H9 (cell line): ENCODE results near the gene SPTBN4. TPM values are rescaled to one million over a fixed set of nuclear protein-coding genes. Genes with fewer than 3 reads are reported as not detected.

Source experiments
- DNase-seq: peaks from one replicate; pipeline ENCODE4 v3.0.0-alpha.2; 2017
- H2AFZ ChIP-seq: one replicate; pipeline ENCODE4 v1.6.1; 2013; ENCODE audit warnings: mild to moderate bottlenecking, low read length, control low read depth, moderate library complexity
- H2AK5ac ChIP-seq: 2 replicates; pipeline ENCODE4 v1.6.1; 2013; ENCODE audit warnings: low read length, control low read depth, mixed read lengths; ENCODE audit not compliant: insufficient read length
- H2BK120ac ChIP-seq: one replicate; pipeline ENCODE4 v1.6.1; 2013; ENCODE audit warnings: low read depth, mild to moderate bottlenecking, low read length, control low read depth, inconsistent platforms; ENCODE audit not compliant: poor library complexity, severe bottlenecking
- H2BK12ac ChIP-seq: 2 replicates; pipeline ENCODE4 v1.6.1; 2013; ENCODE audit warnings: low read length, control low read depth, mixed read lengths, low read depth; ENCODE audit not compliant: insufficient read length
- H2BK15ac ChIP-seq: 2 replicates; pipeline ENCODE4 v1.6.1; 2013; ENCODE audit warnings: low read depth, low read length, control low read depth
- H2BK20ac ChIP-seq: one replicate; pipeline ENCODE4 v1.6.1; 2013; ENCODE audit warnings: low read depth, mild to moderate bottlenecking, low read length, control low read depth, inconsistent platforms; ENCODE audit not compliant: poor library complexity, severe bottlenecking
- H2BK5ac ChIP-seq: 2 replicates; pipeline ENCODE4 v1.6.1; 2013; ENCODE audit warnings: low read length, control low read depth, mixed read lengths; ENCODE audit not compliant: insufficient read length
- H3K14ac ChIP-seq: 2 replicates; pipeline ENCODE4 v1.6.1; 2013; ENCODE audit warnings: low read length, control low read depth; ENCODE audit not compliant: insufficient read depth
- H3K18ac ChIP-seq: 2 replicates; pipeline ENCODE4 v1.6.1; 2013; ENCODE audit warnings: low read depth, mild to moderate bottlenecking, mixed read lengths, low read length, control low read depth; ENCODE audit not compliant: insufficient read length
- H3K23ac ChIP-seq: 2 replicates; pipeline ENCODE4 v1.6.1; 2013; ENCODE audit warnings: low read length, control low read depth, mixed read lengths, low read depth; ENCODE audit not compliant: insufficient read length
- H3K23me2 ChIP-seq: 2 replicates; pipeline ENCODE4 v1.6.1; 2013; ENCODE audit warnings: low read depth, mild to moderate bottlenecking, mixed read lengths, low read length, control low read depth; ENCODE audit not compliant: insufficient read length, poor library complexity, severe bottlenecking
- H3K27ac ChIP-seq: 2 replicates; pipeline ENCODE4 v1.5.1; 2013; ENCODE audit warnings: low read length, control low read depth, mixed read lengths, low read depth; ENCODE audit not compliant: insufficient read length
- H3K27me3 ChIP-seq: 2 replicates; pipeline ENCODE4 v1.6.1; 2013; ENCODE audit warnings: low read length, control low read depth, inconsistent platforms; ENCODE audit not compliant: insufficient read depth
- H3K4ac ChIP-seq: 2 replicates; pipeline ENCODE4 v1.6.1; 2013; ENCODE audit warnings: low read depth, mild to moderate bottlenecking, control low read depth, inconsistent platforms, low read length, moderate library complexity
- H3K4me1 ChIP-seq: 2 replicates; pipeline ENCODE4 v1.6.1; 2013; ENCODE audit warnings: low read length, control low read depth, inconsistent platforms; ENCODE audit not compliant: insufficient read depth
- H3K4me2 ChIP-seq: 2 replicates; pipeline ENCODE4 v1.6.1; 2013; ENCODE audit warnings: low read length, control low read depth, mixed read lengths; ENCODE audit not compliant: insufficient read length, insufficient read depth
- H3K56ac ChIP-seq: 2 replicates; pipeline ENCODE4 v1.6.1; 2013; ENCODE audit warnings: low read depth, mild to moderate bottlenecking, mixed read lengths, low read length, control low read depth; ENCODE audit not compliant: insufficient read length
- H3K79me1 ChIP-seq: 2 replicates; pipeline ENCODE4 v1.6.1; 2013; ENCODE audit warnings: low read depth, mild to moderate bottlenecking, moderate library complexity, low read length, control low read depth, inconsistent platforms; ENCODE audit not compliant: insufficient read depth, poor library complexity, severe bottlenecking
- H3K79me2 ChIP-seq: 2 replicates; pipeline ENCODE4 v1.6.1; 2013; ENCODE audit warnings: low read length, control low read depth, inconsistent platforms; ENCODE audit not compliant: insufficient read depth
- H3K9ac ChIP-seq: 2 replicates; pipeline ENCODE4 v1.6.1; 2013; ENCODE audit warnings: low read length, control low read depth, mixed read lengths; ENCODE audit not compliant: insufficient read length; ENCODE audit errors: extremely low read depth
- H3K9me3 ChIP-seq: one replicate; pipeline ENCODE4 v1.6.1; 2013; ENCODE audit warnings: low read depth, low read length, inconsistent platforms; ENCODE audit not compliant: control insufficient read depth
- H3T11ph ChIP-seq: one replicate; pipeline ENCODE4 v1.6.1; 2013; ENCODE audit warnings: mild to moderate bottlenecking, low read length, control low read depth, inconsistent platforms
- H4K20me1 ChIP-seq: one replicate; pipeline ENCODE4 v1.6.1; 2013; ENCODE audit not compliant: control insufficient read depth, insufficient read length, insufficient read depth
- H4K5ac ChIP-seq: 2 replicates; pipeline ENCODE4 v1.6.1; 2013; ENCODE audit warnings: low read depth, mild to moderate bottlenecking, mixed read lengths, low read length, control low read depth; ENCODE audit not compliant: insufficient read length
- H4K8ac ChIP-seq: replicated peaks from 2 replicates; pipeline ENCODE4 v1.6.1; 2013; ENCODE audit warnings: low read length, control low read depth, mixed read lengths, low read depth; ENCODE audit not compliant: insufficient read length
- H4K91ac ChIP-seq: 2 replicates; pipeline ENCODE4 v1.6.1; 2013; ENCODE audit warnings: low read depth, mild to moderate bottlenecking, moderate library complexity, mixed read lengths, low read length, control low read depth; ENCODE audit not compliant: insufficient read length
- H3K27ac Mint-ChIP-seq, 3 experiments: 2 replicates in 2 of 3; 3 replicates in 1 of 3; pipeline ENCODE4 v1.8.0; 2020 to 2021; ENCODE audit warnings: mixed read lengths in 3 of 3, mild to moderate bottlenecking in 1 of 3, moderate library complexity in 1 of 3
- H3K27me3 Mint-ChIP-seq: 2 replicates; pipeline ENCODE4 v1.8.0; 2021; ENCODE audit warnings: low read depth, mild to moderate bottlenecking, moderate library complexity, mixed read lengths
- H3K36me3 Mint-ChIP-seq, 3 experiments: 2 replicates in 2 of 3; 3 replicates in 1 of 3; pipeline ENCODE4 v1.8.0; 2020 to 2021; ENCODE audit warnings: low read depth in 3 of 3, mixed read lengths in 3 of 3; ENCODE audit not compliant: insufficient read depth in 1 of 3
- H3K4me1 Mint-ChIP-seq, 2 experiments: 2 replicates each; pipeline ENCODE4 v1.8.0; 2020; ENCODE audit warnings: mixed read lengths in 2 of 2
- H3K4me3 Mint-ChIP-seq, 2 experiments: 2 replicates in 1 of 2; 3 replicates in 1 of 2; pipeline ENCODE4 v1.8.0; 2020 to 2021; ENCODE audit warnings: mild to moderate bottlenecking in 2 of 2, mixed read lengths in 2 of 2, moderate library complexity in 1 of 2
- H3K9me3 Mint-ChIP-seq, 2 experiments: 2 replicates in 1 of 2; 3 replicates in 1 of 2; pipeline ENCODE4 v1.8.0; 2020; ENCODE audit warnings: mild to moderate bottlenecking in 2 of 2, mixed read lengths in 2 of 2, moderate library complexity in 1 of 2
- WGBS: extraction: QIAGEN DNeasy Blood & Tissue Kit; methylation state at CpG from one replicate; pipeline ENCODE4 v1.1.7; 2013; ENCODE audit warnings: missing lambda C conversion rate, low lambda C conversion rate, mixed read lengths; ENCODE audit not compliant: insufficient read length; ENCODE audit errors: extremely low coverage; 5-methylcytosine and 5-hydroxymethylcytosine counted together
- total RNA-seq: library from RNA; stranded (reverse); gene quantifications from 2 replicates; pipeline ENCODE4 v1.2.1, GENCODE V29; 2021
- TF ChIP-seq, protein P1 (sequence below): fragments of 200-600 bp; sonication (generic); conservative IDR thresholded peaks from 3 replicates; pipeline ENCODE4 v1.8.0; 2021; ENCODE audit warnings: antibody characterized with exemption, mild to moderate bottlenecking

SPTBN4 gene
- total RNA-seq, 1 experiment from 2014 or later, result 2.9 TPM

DNA sequence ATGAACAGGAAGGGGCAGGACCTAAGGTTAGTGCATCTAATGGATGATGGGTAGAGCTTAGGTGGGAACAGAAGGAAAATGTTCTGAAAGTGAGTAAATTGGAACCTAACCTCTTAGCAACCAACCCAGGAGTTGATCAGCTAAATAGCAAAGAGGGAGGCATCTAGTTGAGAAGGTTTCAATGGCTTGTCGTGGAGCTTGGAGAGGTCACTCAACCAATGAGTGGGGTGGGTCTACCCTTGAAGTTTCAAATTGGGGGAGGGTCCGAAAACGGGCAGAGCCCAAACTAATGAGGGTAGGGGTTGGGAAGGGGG, 104.2 kb downstream of the SPTBN4 start:
- Histone ChIP-seq H4K91ac (no peak overlapping the region), H3K14ac (no peak overlapping the region), H2AK5ac (no peak overlapping the region), H3K9me3 (no peaks in the 10 kb centered on the region), H2AFZ (no peak overlapping the region), H3K27ac (no peak overlapping the region), H4K5ac (no peak overlapping the region), H3K4me1 (peaks cover 3% of the 10 kb centered on the region; the same call in 1 of the 2 replicates), H3K23me2 (peaks cover 7% of the 10 kb centered on the region), H4K20me1 (no peaks in the 10 kb centered on the region), H2BK15ac (no peak overlapping the region), H3K4ac (no peak overlapping the region), H3K9ac (no peak overlapping the region), H2BK5ac (no peak overlapping the region), H3K23ac (no peak overlapping the region), H3K18ac (no peak overlapping the region), H3K27me3 (peaks cover 27% of the 10 kb centered on the region), H3K79me1 (no peaks in the 10 kb centered on the region), H2BK120ac (no peak overlapping the region), H3T11ph (no peak overlapping the region), H2BK20ac (no peak overlapping the region), H2BK12ac (no peak overlapping the region), H3K4me2 (peak overlapping the region; percentile 46), H4K8ac (no peak overlapping the region), H3K79me2 (no peaks in the 10 kb centered on the region), H3K56ac (no peak overlapping the region)
- Mint-ChIP-seq H3K4me3 (peak overlapping the region; percentile 42 to 79), H3K36me3 (no peaks in the 10 kb centered on the region; a peak in 1 of 7 replicates), H3K27me3 (peaks cover 47% of the 10 kb centered on the region), H3K9me3 (peaks cover 0 to 7% of the 10 kb centered on the region in 2 experiments; a peak in 1 of 5 replicates), H3K4me1 (peaks cover 14 to 21% of the 10 kb centered on the region in 2 experiments), H3K27ac (peak overlapping the region in 1 of 3 experiments; percentile 84; a peak in 1 of 7 replicates)
- TF ChIP-seq, protein P1, sequence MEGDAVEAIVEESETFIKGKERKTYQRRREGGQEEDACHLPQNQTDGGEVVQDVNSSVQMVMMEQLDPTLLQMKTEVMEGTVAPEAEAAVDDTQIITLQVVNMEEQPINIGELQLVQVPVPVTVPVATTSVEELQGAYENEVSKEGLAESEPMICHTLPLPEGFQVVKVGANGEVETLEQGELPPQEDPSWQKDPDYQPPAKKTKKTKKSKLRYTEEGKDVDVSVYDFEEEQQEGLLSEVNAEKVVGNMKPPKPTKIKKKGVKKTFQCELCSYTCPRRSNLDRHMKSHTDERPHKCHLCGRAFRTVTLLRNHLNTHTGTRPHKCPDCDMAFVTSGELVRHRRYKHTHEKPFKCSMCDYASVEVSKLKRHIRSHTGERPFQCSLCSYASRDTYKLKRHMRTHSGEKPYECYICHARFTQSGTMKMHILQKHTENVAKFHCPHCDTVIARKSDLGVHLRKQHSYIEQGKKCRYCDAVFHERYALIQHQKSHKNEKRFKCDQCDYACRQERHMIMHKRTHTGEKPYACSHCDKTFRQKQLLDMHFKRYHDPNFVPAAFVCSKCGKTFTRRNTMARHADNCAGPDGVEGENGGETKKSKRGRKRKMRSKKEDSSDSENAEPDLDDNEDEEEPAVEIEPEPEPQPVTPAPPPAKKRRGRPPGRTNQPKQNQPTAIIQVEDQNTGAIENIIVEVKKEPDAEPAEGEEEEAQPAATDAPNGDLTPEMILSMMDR, result no peak
- no peak for DNase-seq
- no CpG with 5 or more reads among the region's 3 CpGs for WGBS
